22Rv1 (cell line): ENCODE measurements around the gene ASPHD1.

Experiments used
- H3K27ac ChIP-seq: fragments of 450-650 bp; 2 replicates; pipeline ENCODE4 v1.5.1; 2017
- CTCF ChIP-seq: fragments of 450-650 bp; IDR thresholded peaks from 2 replicates; pipeline ENCODE4 v1.5.1; 2017; ENCODE audit warnings: mild to moderate bottlenecking
- ZFX ChIP-seq: fragments of 450-650 bp; IDR thresholded peaks from 2 replicates; pipeline ENCODE4 v1.6.1; 2017; ENCODE audit warnings: antibody characterized with exemption, borderline replicate concordance

Gene ASPHD1

GRCh38 chr16:29903590-29903989 is 3.3 kb downstream of the ASPHD1 start:
- peak overlapping the region; percentile 15; the same call in 1 of the 2 replicates for H3K27ac ChIP-seq

GRCh38 chr16:29904947-29905346 is 4.7 kb downstream of the ASPHD1 start:
- no peak overlapping the region for H3K27ac ChIP-seq
- TF ChIP-seq CTCF (no peak), ZFX (no peak)

More at GRCh38 chr16:29903590-29903989, 3.3 kb downstream of the ASPHD1 start:
- TF ChIP-seq ZFX (no peak), CTCF (no peak)

GRCh38 chr16:29905668-29906067 is 5.4 kb downstream of the ASPHD1 start:
- TF ChIP-seq CTCF (no peak), ZFX (no peak)
- no peak overlapping the region for H3K27ac ChIP-seq

GRCh38 chr16:29906520-29907244 is 6.4 kb downstream of the ASPHD1 start:
- TF ChIP-seq ZFX: no peak
- no peak for TF ChIP-seq CTCF
- H3K27ac ChIP-seq: peak overlapping the region; percentile 32; the same call in 1 of the 2 replicates

- peak overlapping the region; percentile 23; the same call in 1 of the 2 replicates for H3K27ac ChIP-seq
- TF ChIP-seq ZFX: no peak
- no peak for TF ChIP-seq CTCF
Observed at GRCh38 chr16:29907973-29908372, 7.7 kb downstream of the ASPHD1 start.

GRCh38 chr16:29908719-29909220 is 8.5 kb downstream of the ASPHD1 start:
- H3K27ac ChIP-seq: peak overlapping the region; percentile 23; the same call in 1 of the 2 replicates
- TF ChIP-seq ZFX (no peak), CTCF (no peak)

- no peak for TF ChIP-seq ZFX
- TF ChIP-seq CTCF: no peak
- H3K27ac ChIP-seq: peak overlapping the region; percentile 23; the same call in 1 of the 2 replicates
Observed at GRCh38 chr16:29909391-29909790, 9.1 kb downstream of the ASPHD1 start.

GRCh38 chr16:29909851-29910250 is 9.6 kb downstream of the ASPHD1 start:
- H3K27ac ChIP-seq: peak overlapping the region; percentile 23; the same call in 1 of the 2 replicates
